D721Med (cell line): Measurements from ENCODE around the gene IRGQ.
A peak's percentile ranks its signal among the peaks of the same experiment; 100 is the strongest.
"Not testable (repeated sequence)": the region's sequence is repeated elsewhere in the genome, so short reads cannot be mapped to it uniquely, and the experiment has no call there.

Source experiments
- DNase-seq: peaks from one replicate; pipeline ENCODE4 v3.0.0; 2011; ENCODE audit warnings: low spot score; ENCODE audit not compliant: insufficient read length
- FAIRE-seq: peaks from 2 replicates; lab custom pipeline; 2011; peaks lifted over from hg19 to GRCh38; lab: Jason Lieb, UNC
- CTCF ChIP-seq: IDR thresholded peaks from 2 replicates; pipeline ENCODE4 v1.5.1; 2012; ENCODE audit warnings: mild to moderate bottlenecking, control low read depth; ENCODE audit not compliant: insufficient read depth; ENCODE audit errors: missing control alignments

Gene IRGQ

GRCh38 chr19:43555185-43555770 is 40.7 kb downstream of the IRGQ start:
- TF ChIP-seq CTCF = peak; percentile 90
- no peak for FAIRE-seq
- peak; percentile 82 for DNase-seq

GRCh38 chr19:43554317-43554895 is 41.5 kb downstream of the IRGQ start:
- DNase-seq (no peak), FAIRE-seq (no peak)
- no peak for TF ChIP-seq CTCF

- DNase-seq (peak; percentile 75), FAIRE-seq (no peak)
- no peak for TF ChIP-seq CTCF
Measured at GRCh38 chr19:43553656-43554055, 42.3 kb downstream of the IRGQ start.

GRCh38 chr19:43552616-43553015 is 43.3 kb downstream of the IRGQ start:
- no peak for DNase-seq
- no peak for FAIRE-seq
- no peak for TF ChIP-seq CTCF

- no peak for TF ChIP-seq CTCF
- FAIRE-seq (no peak), DNase-seq (no peak)
Measured at GRCh38 chr19:43552198-43552450, 43.8 kb downstream of the IRGQ start.

- FAIRE-seq = no peak
- no peak for DNase-seq
- no peak for TF ChIP-seq CTCF
Measured at GRCh38 chr19:43551399-43552197, 44.3 kb downstream of the IRGQ start.

- FAIRE-seq (no peak), DNase-seq (no peak)
- TF ChIP-seq CTCF = no peak
Measured at GRCh38 chr19:43548706-43549105, 47.2 kb downstream of the IRGQ start.

GRCh38 chr19:43547926-43548325 is 48.0 kb downstream of the IRGQ start:
- not testable (repeated sequence) for FAIRE-seq, DNase-seq
